Activated CD8-positive, alpha-beta memory T cell treated with anti-CD3 and anti-CD28 coated beads for 4 hours (primary cell): ENCODE measurements around the gene KDF1.
"Not testable (repeated sequence)": the region's sequence is repeated elsewhere in the genome, so short reads cannot be mapped to it uniquely, and the experiment has no call there.

ENCODE experiments used
- DNase-seq, 2 donors: peaks; one replicate each; pipeline ENCODE4 v3.0.0-alpha.2; 2020; ENCODE audit warnings: low read depth in 2 of 2

KDF1 gene

DNA sequence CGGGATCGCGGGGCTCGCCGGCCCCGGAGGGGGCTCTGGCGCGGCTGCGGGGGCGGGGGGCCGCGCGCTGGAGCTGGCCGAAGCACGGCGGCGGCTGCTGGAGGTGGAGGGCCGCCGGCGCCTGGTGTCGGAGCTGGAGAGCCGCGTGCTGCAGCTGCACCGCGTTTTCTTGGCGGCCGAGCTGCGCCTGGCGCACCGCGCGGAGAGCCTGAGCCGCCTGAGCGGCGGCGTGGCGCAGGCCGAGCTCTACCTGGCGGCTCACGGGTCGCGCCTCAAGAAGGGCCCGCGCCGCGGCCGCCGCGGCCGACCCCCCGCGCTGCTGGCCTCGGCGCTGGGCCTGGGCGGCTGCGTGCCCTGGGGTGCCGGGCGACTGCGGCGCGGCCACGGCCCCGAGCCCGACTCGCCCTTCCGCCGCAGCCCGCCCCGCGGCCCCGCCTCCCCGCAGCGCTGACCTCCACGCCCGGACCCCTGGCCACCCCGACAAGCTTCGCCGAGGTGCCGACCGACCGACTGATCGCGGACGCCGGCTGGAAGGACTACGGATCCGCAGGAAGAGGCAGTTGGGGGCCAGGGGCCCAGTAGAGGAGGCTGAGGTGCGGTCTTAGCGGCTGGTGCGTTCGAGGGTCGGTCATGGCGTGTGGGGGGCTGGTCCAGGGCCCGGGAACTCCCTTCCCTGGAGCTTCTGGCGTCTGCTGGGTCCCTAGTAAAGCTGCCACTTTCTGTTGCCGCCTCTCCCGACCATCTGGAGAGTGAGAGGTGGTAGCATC lies 33.9 kb upstream of the KDF1 start:
- no peak for DNase-seq

DNA sequence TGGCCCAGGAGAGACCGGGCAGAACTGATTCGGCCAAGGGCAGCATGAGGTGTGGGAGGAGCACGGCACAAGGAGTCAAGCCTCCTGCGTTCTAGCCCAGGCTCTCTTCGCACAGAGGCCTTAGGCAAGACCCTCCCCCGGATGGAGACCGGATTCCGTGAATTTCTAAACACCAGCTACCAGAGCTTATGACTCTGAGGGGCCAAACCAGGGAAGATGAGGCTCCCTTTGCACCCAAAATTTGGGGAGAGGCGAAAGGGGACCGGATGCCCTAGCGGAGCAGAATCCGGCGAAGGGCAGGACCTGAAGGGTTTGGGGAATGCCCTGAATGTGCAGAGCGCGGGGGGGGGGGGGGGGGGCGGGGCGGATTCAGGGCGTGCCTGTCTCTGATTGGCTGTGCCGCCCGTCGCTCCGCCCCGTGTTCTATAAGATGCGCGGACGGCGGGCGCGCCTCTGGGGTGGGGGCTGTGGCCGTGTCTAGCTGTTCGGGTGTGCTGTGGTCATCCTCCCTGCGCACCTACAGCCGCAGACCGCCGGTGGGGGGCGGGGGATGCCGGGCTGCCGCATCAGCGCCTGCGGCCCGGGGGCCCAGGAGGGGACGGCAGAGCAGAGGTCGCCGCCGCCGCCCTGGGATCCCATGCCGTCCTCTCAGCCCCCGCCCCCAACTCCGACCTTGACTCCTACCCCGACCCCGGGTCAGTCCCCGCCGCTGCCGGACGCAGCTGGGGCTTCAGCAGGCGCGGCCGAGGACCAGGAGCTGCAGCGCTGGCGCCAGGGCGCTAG lies 33.2 kb upstream of the KDF1 start, which contains the start of gene TRNP1:
Gene TRNP1, plus strand, starts transcription at position 456 of the 783 bp plus-strand sequence. Its CDS starts 95 bp downstream, at position 551.
- DNase-seq: peak; percentile 36 to 39

DNA sequence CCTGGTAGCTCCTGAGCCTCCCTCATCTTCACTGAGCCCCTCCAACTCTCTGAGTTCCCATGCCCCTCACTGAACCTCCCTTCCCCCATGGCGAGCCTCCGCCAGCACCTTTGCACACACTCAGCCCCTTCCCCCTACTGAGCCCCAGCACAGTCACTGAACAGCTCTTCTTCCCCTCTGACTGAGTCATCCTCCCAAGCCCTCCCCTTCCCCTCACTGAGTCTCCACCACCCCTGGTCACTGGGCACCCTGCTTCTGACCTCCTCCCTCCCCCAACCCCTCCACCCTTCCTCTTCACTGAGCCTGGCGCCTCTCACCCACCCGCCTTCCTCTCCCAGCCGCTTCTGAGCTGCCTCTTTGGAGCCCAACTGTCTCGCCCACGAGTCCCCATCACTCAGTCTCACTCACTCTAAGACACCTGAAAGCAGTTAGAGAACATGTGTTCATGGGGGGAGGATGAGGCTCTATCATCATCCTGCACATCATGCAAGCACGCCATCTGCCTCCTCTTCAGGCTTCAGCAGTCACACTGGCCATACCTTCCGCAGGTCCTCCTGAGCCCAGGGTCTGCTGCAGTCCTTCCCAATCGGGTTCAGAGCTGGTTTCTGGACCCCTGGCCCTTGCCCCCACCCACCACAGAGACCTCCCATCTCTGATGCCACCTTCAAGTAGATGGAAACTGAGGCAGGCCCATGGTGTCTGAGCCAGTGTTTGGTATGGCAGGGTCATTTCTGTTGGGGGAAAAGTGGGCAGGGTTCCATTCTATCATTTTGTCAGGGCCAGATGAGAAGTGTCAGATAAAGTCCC lies 31.2 kb upstream of the KDF1 start:
- no peak for DNase-seq

DNA sequence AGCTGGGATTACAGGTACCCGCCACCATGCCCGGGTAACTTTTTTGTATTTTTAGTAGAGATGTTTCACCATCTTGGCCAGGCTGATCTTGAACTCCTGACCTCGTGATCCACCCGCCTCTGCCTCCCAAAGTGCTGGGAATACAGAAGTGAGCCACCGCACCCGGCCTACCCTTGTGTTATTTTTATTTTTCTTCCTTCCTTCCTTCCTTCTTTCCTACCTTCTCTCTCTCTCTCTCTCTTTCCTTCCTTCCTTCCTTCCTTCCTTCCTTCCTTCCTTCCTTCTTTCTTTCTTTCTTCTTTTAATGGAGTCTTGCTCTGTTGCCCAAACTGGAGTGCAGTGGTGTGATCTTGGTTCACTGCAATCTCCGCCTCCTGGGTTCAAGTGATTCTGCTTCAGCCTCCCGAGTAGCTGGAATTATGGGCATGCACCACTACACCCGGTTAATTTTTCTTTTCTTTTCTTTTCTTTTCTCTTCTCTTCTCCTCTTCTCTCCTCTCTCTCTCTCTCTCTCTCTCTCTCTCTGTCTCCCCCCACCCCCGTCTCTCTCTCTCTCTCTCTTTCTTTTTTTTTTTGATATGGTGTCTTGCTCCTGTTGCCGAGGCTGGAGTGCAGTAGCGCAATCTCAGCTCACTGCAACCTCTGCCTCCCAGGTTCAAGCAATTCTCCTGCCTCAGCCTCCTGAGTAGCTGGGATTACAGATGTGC lies 29.3 kb upstream of the KDF1 start:
- not testable (repeated sequence) for DNase-seq

DNA sequence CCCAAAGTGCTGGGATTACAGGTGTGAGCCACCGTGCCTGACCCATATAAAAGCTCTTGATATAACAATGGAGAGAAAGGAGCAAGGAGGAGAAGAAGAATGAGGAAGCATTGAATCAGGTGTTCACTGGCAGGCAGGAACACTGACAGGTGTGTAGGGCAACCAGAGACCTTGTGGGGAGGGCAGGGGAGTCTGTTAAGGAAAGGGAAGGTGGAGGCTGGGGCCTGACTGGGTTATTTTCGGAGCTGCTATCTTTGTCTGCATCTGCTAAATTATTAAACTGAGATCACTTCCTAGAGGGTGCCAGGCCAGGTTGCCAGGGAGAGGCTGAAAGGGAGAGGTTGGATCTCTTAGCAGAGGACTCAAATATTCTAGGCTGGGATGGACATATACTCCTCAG lies 26.4 kb upstream of the KDF1 start:
- no peak for DNase-seq

DNA sequence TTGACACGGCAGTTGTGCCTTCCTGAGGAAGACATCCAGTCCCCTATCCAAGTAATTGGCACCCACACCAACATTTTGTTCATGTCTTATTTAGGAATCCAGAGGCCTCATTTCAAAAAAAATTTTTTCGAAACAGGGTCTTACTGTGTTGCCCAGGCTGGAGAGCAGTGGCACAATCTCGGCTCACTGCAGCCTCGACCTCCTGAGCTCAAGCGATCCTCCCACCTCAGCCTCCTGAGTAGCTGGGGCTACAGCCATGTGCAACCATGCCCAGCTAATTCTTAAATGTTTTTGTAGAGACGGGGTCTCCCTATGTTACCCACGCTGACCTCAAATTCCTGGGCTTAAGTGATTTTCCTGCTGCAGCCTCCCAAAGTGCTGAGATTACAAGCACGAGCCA lies 24.0 kb upstream of the KDF1 start:
- DNase-seq: no peak

DNA sequence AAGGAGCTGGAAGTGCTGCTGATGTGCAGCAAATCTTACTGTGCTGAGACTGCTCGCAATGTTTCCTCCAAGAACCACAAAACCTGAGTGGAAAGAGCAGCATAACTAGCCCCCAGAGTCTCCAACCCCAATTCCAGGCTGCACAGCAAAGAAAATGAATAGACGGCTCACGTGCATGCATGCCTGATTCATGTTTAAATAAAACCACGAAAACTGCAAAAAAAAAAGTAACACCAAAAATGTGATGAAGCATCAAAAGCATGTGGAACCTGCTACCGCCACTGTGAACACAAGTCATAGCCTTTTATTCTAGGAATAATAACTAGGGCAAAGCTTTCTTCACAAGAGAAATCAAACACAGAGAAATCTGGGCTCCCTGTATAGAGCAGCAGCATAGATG lies 23.6 kb upstream of the KDF1 start:
- no peak for DNase-seq

DNA sequence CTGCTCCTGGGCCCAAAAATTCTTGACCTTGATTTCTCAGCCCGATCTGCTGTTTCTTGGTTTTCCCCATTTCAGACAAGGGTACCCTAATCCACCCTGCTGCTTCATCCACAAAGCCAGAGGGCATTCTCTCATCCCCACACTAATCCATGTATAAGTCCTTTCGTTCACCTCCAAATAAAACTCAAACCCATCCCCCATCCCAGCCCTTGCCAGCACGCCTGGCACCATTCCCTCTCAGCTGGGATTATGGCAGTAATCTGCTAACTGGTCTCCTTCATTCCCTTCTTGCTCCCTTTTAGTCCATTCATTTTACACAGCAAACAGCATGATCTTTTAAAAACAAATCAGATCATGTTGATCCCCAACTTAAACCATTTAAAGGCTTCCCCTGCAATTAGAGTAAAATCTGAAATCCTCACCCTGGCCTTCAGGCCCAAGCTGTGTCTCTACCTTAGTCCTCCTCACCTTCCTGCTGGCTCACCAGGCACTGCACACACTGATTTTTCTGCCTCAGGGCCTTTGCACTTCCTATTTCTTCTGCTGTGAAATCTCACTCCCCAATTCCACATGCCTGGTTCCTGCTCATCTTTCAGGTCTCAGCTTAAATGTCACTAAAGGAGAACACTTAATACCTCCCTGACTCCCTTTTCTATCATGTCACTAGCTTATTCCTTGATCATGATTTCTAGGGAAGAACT lies 21.0 kb upstream of the KDF1 start:
- DNase-seq: no peak

DNA sequence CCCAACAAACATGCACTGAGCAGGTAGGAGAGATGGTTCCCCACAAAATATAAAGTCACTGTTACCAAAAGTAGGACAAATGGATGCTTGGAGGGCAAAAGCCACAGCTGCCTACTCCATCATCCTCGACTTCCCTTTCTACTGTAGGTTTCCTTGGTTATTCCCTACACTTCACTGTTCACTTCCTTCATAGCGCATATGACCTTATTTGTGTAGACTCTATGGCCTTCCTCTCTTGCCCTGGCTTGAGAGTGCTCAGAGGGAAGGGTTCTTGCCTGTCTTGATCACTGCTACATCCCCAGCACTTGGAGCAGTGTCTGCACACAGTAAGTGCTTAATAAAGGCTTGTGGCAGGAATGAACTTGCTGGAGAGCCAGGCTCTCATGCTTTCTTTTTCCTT lies 18.6 kb upstream of the KDF1 start:
- DNase-seq: no peak

DNA sequence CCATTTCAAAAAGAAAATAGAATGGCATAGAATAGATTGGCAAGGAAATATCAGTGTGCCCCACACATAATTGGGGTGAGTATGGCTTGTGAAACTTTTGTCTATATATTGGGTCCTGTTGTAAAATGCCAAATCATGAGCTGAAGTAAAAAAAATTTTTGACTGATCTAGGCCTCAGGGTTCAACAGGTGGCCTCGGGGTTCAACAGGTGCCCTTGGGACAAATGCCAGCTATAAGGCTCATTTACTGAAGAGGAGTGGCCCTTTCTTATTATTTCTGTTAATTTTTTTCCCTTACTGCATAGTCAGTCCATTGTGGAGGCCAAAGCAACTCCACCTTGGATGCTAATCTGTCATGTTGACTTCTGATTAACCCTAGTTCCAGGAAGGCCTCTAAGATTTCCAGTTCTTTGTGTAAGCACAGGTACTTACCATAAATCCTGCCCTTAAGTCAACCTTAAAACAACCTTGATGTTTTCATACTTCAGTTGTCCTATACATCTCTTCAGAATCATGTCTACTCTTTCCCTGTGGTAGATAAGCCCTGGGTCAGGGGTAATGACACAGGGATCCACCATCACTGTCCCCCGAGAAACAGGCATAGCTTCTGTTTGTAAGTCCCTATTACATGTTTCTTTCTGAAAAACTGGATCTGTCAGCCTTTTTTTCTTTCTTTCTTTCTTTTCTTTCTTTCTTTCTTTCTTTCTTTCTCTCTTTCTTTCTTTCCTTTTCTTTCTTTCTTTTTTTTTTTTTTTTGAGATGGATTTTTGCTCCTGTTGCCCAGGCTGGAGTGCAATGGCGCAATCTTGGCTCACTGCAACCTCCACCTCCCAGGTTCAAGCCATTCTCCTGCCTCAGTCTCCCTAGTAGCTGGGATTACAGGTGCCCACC lies 16.6 kb upstream of the KDF1 start:
- DNase-seq: no peak

DNA sequence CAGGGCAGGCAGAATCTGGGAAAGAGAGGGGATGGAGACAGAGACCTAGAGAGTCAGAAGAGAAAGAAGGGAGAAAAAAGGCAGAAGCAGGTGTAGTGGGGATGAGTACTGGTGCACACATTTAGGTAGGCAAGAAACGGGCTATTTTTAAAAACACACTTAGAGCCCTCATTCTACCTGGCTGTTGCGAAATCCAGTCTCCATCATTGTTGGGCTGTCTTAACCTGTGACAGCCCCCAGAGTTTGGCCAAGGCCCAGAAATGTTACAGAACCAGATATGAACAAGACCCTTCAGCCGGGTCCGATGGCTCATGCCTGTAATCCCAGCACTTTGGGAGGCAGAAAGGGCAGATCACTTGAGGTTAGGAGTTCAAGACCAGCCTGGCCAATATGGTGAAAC lies 12.6 kb upstream of the KDF1 start:
- DNase-seq: no peak

DNA sequence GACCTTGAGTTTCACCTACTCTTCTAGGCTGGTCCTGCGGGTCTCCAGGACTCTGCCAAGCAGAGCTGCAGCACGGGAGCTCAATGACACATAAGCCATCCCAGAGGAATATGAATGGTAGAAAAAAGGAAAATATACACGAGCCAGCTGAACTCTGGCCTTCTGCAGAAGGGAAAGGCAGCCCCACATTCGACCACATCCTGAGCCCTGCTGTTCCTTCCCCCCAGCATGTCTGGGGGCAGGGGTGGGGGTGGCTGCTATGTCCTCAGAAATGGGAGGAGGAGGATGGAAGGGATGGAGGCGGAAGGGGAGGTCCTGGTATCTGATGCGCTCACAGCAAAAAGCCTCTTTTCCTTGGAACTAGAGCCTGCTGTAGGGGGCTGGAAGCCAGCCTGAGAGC lies 12.1 kb upstream of the KDF1 start:
- no peak for DNase-seq

DNA sequence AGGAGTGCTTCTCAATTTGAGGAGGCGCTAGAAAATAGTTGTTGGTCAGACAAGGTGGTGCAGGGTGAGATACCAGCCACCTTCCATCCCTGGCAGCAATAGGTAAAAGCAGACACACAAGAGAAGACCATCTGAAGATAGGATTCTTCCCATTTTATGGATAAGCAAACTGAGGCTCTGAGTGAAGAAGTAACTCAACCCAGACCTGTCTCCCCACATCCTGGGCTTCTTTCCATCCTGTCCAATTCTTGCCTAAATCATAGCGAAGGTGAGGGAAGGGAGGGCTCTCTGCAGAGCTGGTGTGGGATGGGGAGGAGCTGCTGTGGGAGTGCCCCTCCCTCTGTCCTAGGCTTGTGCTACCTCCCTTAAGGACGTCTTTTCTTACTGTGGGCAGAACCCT lies 11.3 kb upstream of the KDF1 start:
- DNase-seq: no peak

DNA sequence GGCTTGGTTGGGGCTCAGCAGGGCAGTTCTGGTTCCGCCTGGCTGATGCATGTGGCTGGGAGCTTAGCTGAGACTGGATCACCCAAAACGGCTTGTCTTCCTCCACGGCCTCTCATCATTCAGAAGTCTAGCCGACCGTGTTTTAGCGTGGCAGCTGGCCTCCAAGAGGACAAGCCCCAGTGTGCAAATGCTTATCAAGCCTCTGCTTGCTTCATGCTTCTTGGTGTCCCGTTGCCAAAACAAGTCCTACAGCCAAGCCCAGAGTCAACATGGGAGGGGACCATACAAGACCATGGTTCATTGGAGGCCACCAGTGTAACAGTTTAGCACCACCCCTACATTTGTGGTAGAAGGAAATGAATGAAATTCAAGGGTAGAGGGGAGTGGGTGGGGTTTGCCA lies 10.5 kb upstream of the KDF1 start:
- DNase-seq: no peak

DNA sequence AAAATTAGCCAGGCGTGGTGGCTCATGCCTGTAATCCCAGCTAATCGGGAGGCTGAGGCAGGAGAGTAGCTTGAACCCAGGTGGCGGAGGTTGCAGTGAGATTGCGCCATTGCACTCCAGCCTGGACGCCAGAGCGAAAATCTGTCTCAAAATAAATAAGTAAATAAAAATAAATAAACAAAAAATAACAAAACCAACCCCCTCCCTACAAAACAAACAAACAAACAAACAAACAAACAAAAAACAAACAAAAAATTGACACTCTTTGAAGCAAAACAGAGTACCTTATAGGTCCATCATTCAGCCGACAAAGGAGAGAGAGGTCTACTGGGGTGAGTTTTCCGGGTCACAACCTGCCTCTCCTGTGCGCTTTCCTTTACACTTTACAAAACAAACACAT lies 5.4 kb upstream of the KDF1 start:
- no peak for DNase-seq

DNA sequence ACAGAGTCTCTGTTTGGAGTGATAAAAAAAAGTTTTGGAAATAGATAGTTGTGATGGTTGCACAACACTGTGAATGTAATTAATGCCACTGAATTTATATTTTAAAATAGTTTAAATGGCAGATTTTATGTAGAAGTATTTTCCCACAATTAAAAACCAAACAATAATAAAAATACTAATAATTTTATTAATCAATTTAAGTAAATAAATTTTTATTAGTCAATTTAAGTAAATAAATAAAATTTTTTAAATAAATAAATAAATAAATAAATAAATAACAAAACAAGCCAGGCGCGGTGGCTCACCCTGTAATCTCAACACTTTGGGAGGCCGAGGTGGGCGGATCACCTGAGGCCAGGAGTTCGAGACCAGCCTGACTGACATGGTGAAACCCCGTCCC lies 4.9 kb upstream of the KDF1 start:
- no peak for DNase-seq

DNA sequence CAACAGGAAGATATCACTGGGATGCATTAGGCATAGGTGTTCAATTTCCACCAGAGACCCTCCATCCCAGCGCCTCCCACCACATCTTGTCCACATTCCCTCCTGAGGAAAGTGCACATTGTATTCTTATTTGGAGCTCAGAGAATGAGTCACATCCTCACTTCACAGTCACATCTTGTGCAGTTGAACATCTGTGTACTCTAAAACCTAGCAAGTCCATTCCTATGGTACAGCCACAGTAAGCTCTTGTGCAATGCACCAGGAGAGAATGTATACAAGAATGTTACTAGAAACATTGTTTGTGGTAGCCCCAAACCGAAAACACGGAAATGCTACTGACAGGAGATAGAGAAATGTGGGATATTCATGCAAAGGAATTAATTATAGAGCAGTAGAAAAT lies 1.6 kb upstream of the KDF1 start:
- no peak for DNase-seq

DNA sequence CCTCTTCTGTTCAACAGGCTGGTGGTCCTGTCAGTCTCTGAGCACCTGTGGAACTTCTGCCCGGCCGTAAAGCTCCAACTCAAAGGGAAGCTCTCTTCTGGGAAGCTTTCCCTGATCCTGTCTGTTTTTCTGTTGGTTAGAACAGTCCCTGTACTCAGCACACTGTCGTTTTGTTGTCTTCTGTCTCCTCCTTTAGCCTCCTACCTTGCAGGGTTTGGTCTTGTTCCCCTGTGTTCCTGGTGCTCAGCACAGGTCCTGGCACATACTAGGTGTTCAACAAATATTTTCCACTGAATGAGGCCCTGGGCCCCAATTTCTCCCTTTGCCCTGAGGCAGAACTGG lies 328 bp upstream of the KDF1 start:
- no peak for DNase-seq

DNA sequence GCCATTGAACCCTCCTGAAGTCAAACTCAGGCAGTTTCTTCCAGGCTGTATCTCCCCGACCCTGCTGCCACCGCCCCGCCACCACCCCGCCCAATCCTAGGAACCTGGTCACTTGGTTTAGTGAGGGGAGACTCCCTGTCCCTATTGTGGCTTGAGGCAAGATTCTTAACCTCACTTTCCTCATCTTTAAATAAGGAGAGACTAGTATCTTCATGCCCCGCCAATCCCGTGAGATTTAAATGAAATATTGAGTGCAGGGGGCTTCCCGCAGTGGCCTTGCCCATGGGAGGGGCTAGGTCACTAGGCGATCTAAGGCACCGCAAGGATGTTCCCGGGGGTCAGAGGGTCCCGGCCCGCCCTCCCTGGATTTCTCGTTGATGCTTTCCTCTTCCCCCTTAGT lies 998 bp downstream of the KDF1 start:
- DNase-seq: no peak

DNA sequence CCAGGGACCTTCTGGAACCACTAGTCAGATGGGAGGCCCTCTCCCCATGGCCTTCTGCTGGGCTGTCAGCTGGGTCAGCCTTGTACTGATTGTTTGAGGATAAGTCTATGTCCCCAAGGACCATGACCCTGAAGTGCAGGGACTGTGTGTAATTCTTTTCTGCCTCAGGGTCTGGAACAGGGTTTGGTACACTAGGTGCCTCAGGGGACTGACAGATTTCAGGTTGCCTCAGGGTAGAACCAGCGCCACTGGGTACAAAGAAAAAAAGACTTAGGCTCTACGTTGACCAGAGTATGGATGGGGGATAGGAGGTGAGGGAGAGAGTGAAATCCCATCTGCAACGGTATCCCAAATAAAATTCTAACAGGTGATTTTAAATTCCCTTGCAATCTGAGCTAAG lies 3.0 kb downstream of the KDF1 start:
- DNase-seq: no peak
